Chondrocyte (in vitro differentiated cells): ENCODE results near the gene MYO16. TPM values are rescaled to one million over a fixed set of nuclear protein-coding genes. Genes with fewer than 3 reads are reported as not detected.

ENCODE experiments used
- DNase-seq: peaks from one replicate; pipeline ENCODE4 v3.0.0; 2021; ENCODE audit warnings: mixed read lengths, low spot score
- H3K27ac Mint-ChIP-seq: one replicate; pipeline ENCODE4 v1.8.0; 2021; ENCODE audit warnings: mild to moderate bottlenecking, moderate library complexity, mixed read lengths; ENCODE audit not compliant: unreplicated experiment
- H3K27me3 Mint-ChIP-seq: 2 replicates; pipeline ENCODE4 v1.8.0; 2021; ENCODE audit warnings: low read depth, mixed read lengths
- H3K36me3 Mint-ChIP-seq: 2 replicates; pipeline ENCODE4 v1.8.0; 2021; ENCODE audit warnings: low read depth, mixed read lengths
- H3K4me1 Mint-ChIP-seq: 2 replicates; pipeline ENCODE4 v1.8.0; 2021; ENCODE audit warnings: low read depth, mild to moderate bottlenecking, mixed read lengths
- H3K4me3 Mint-ChIP-seq: one replicate; pipeline ENCODE4 v1.8.0; 2021; ENCODE audit warnings: mild to moderate bottlenecking, moderate library complexity, mixed read lengths; ENCODE audit not compliant: unreplicated experiment
- H3K9me3 Mint-ChIP-seq: 2 replicates; pipeline ENCODE4 v1.8.0; 2021; ENCODE audit warnings: low read depth, mixed read lengths
- CTCF ChIP-seq: fragments of 200-600 bp; sonication (generic); IDR thresholded peaks from 2 replicates; pipeline ENCODE4 v1.5.0; 2021; ENCODE audit warnings: antibody characterized with exemption, mild to moderate bottlenecking, moderate library complexity
- total RNA-seq: library from RNA; stranded (reverse); gene quantifications from 3 replicates; pipeline ENCODE4 v1.2.1, GENCODE V29; 2021

MYO16 gene
- total RNA-seq, 1 donor from 2014 or later = 0.12 TPM

GRCh38 chr13:108711386-108711785, 82.0 kb downstream of the MYO16 start:
- H3K4me1 Mint-ChIP-seq = no peaks in the 10 kb centered on the region
- DNase-seq = no peak
- H3K27ac Mint-ChIP-seq = no peak overlapping the region
- no peak overlapping the region for H3K4me3 Mint-ChIP-seq
- no peaks in the 10 kb centered on the region for H3K36me3 Mint-ChIP-seq
- H3K9me3 Mint-ChIP-seq = no peaks in the 10 kb centered on the region
- TF ChIP-seq CTCF = no peak
- H3K27me3 Mint-ChIP-seq = peaks cover 16% of the 10 kb centered on the region

- peaks cover 3% of the 10 kb centered on the region for H3K27me3 Mint-ChIP-seq
- peaks cover 5% of the 10 kb centered on the region for H3K4me1 Mint-ChIP-seq
- no peak overlapping the region for H3K4me3 Mint-ChIP-seq
- DNase-seq = no peak
- H3K9me3 Mint-ChIP-seq = no peaks in the 10 kb centered on the region
- H3K27ac Mint-ChIP-seq = no peak overlapping the region
- no peaks in the 10 kb centered on the region for H3K36me3 Mint-ChIP-seq
- no peak for TF ChIP-seq CTCF
Measured at GRCh38 chr13:108725471-108725870, 96.1 kb downstream of the MYO16 start.

GRCh38 chr13:108728370-108728769, 99.0 kb downstream of the MYO16 start:
- Mint-ChIP-seq H3K27ac (no peak overlapping the region), H3K9me3 (no peaks in the 10 kb centered on the region), H3K36me3 (no peaks in the 10 kb centered on the region), H3K27me3 (no peaks in the 10 kb centered on the region), H3K4me3 (no peak overlapping the region), H3K4me1 (no peaks in the 10 kb centered on the region)
- no peak for TF ChIP-seq CTCF
- DNase-seq = no peak

- DNase-seq = no peak
- TF ChIP-seq CTCF = no peak
- H3K27ac Mint-ChIP-seq = no peak overlapping the region
- no peak overlapping the region for H3K4me3 Mint-ChIP-seq
- H3K9me3 Mint-ChIP-seq = no peaks in the 10 kb centered on the region
- no peaks in the 10 kb centered on the region for H3K36me3 Mint-ChIP-seq
- no peaks in the 10 kb centered on the region for H3K4me1 Mint-ChIP-seq
- peaks cover under 1% of the 10 kb centered on the region for H3K27me3 Mint-ChIP-seq
Measured at GRCh38 chr13:108733022-108733560, 103.7 kb downstream of the MYO16 start.

GRCh38 chr13:108734676-108735075, 105.3 kb downstream of the MYO16 start:
- Mint-ChIP-seq H3K9me3 (peaks cover 4% of the 10 kb centered on the region), H3K4me3 (no peak overlapping the region), H3K36me3 (peaks cover 3% of the 10 kb centered on the region), H3K27ac (no peak overlapping the region), H3K4me1 (no peaks in the 10 kb centered on the region), H3K27me3 (peaks cover 6% of the 10 kb centered on the region)
- TF ChIP-seq CTCF = no peak
- DNase-seq = no peak
